GM12891 (cell line): ENCODE results near the gene CLPTM1.

Experiments used
- PAX5 ChIP-seq: IDR thresholded peaks from 2 replicates; pipeline ENCODE4 v1.6.1; 2011; ENCODE audit warnings: low read length, moderate library complexity, mild to moderate bottlenecking; ENCODE audit not compliant: insufficient read depth, severe bottlenecking
- POLR2A ChIP-seq: IDR thresholded peaks from 2 replicates; pipeline ENCODE4 v1.6.1; 2011; ENCODE audit warnings: low read depth, low read length, control low read depth
- POLR2AphosphoS5 ChIP-seq: IDR thresholded peaks from 2 replicates; pipeline ENCODE4 v1.6.1; 2011; ENCODE audit warnings: low read depth, low read length, control low read depth
- POU2F2 ChIP-seq: IDR thresholded peaks from 2 replicates; pipeline ENCODE4 v1.6.1; 2011; ENCODE audit warnings: low read depth, mild to moderate bottlenecking, control low read depth, low read length, moderate library complexity
- SPI1 ChIP-seq: IDR thresholded peaks from 2 replicates; pipeline ENCODE4 v1.6.1; 2011; ENCODE audit warnings: low read depth, low read length, control low read depth
- TAF1 ChIP-seq: IDR thresholded peaks from 2 replicates; pipeline ENCODE4 v1.6.1; 2011; ENCODE audit warnings: low read depth, low read length, control low read depth

DNA sequence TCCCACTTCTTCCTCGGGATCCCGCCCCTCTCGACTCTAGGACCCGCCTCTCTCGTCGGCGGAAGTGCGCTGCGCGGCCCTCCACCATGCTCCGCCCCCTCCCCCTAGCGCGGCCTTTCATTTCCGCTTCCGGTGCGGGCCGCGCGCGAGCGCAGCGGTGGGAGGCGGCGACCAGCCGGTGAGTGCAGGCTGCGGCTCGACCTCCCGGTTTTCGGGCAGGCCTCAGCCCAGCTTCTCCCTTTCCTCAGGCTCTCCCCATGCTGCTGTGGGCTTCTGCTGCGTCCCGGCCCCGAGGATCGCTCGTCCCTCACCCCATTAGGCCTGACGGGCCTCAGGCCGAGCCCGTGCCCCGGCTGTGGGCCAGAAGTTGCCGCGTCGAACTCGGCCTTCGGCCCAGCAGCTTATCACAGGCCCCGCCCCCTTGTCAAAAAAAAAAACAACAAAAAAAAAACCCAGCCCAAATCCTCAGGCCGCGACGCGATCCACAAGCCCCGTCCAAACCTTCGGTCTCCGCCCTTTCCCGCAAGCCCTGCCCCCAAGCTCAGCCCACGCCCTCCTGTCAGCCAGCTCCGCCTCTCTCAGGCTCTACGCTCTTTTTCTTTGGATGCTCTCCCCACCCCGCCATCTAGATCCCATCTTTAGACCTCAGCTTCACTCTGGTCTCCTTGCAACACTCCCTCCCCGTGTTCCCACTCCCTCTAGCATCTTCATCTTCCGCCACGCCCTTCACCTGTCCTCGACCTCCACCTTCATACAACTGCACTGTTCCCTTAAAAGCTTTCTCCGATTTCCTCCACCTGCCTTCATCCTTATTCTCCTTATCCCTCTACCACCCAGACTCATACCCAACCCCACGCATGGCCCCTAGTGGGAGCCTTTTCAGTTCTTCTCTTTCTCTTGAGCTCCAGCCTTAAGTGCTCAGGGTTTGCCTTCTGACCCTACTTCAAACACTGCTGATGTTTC lies 84.0 kb downstream of the CLPTM1 start, which contains the start of gene CLASRP:
- peak; percentile 87 for TF ChIP-seq POLR2A
- TF ChIP-seq POLR2AphosphoS5: peak; percentile 98
- no peak for TF ChIP-seq PAX5
- peak; percentile 57 for TF ChIP-seq SPI1
- TF ChIP-seq TAF1: peak; percentile 90
- TF ChIP-seq POU2F2: no peak
